H1 (cell line): Measurements from ENCODE around the gene SYCE3. TPM values are rescaled to one million over a fixed set of nuclear protein-coding genes. Genes with fewer than 3 reads are reported as not detected.
"Not testable (repeated sequence)": the region's sequence is repeated elsewhere in the genome, so short reads cannot be mapped to it uniquely, and the experiment has no call there.

Experiments
- CTCF ChIA-PET: fragments of 300-600 bp; sonication (Branson Sonifier 250); formaldehyde crosslinking; loops from one replicate; lab custom pipeline; 2021; ENCODE audit not compliant: partially characterized antibody; lab: Charles Lee
- POLR2A ChIA-PET: fragments of 300-600 bp; sonication (Branson Sonifier 250); formaldehyde crosslinking; loops from one replicate; lab custom pipeline; 2021; ENCODE audit warnings: inconsistent platforms; ENCODE audit not compliant: partially characterized antibody; lab: Charles Lee
- DNase-seq, 2 experiments: peaks; one replicate each; pipeline versions ENCODE4 v3.0.0 to v3.0.0-alpha.2; 2010 to 2022; ENCODE audit warnings: low spot score in 2 of 2, low read depth in 1 of 2, mixed read lengths in 1 of 2
- FAIRE-seq: peaks from 2 replicates; lab custom pipeline; 2011; peaks lifted over from hg19 to GRCh38; lab: Jason Lieb, UNC
- H2AFZ ChIP-seq: 2 replicates; pipeline ENCODE4 v1.8.1; 2012; ENCODE audit warnings: low read length, inconsistent platforms
- H2AK5ac ChIP-seq: 2 replicates; pipeline ENCODE4 v1.6.1; 2013; ENCODE audit warnings: low read depth, low read length
- H2BK120ac ChIP-seq: replicated peaks from 2 replicates; pipeline ENCODE3; 2013; ENCODE audit warnings: low read depth, low read length, inconsistent platforms
- H2BK12ac ChIP-seq: 2 replicates; pipeline ENCODE4 v1.6.1; 2013; ENCODE audit warnings: low read depth, low read length
- H2BK15ac ChIP-seq: 2 replicates; pipeline ENCODE4 v1.6.1; 2013; ENCODE audit warnings: low read length
- H2BK20ac ChIP-seq: 2 replicates; pipeline ENCODE4 v1.6.1; 2013; ENCODE audit warnings: low read length
- H2BK5ac ChIP-seq: 2 replicates; pipeline ENCODE4 v1.6.1; 2013; ENCODE audit warnings: low read depth, low read length
- H3K14ac ChIP-seq: 2 replicates; pipeline ENCODE4 v1.6.1; 2013; ENCODE audit warnings: inconsistent platforms; ENCODE audit not compliant: insufficient read length
- H3K18ac ChIP-seq: 2 replicates; pipeline ENCODE4 v1.6.1; 2013; ENCODE audit warnings: low read length; ENCODE audit errors: extremely low read depth
- H3K23ac ChIP-seq: 2 replicates; pipeline ENCODE4 v1.6.1; 2013; ENCODE audit warnings: inconsistent platforms; ENCODE audit not compliant: insufficient read length
- H3K23me2 ChIP-seq: 2 replicates; pipeline ENCODE4 v1.6.1; 2013; ENCODE audit warnings: low read depth, low read length
- H3K27ac ChIP-seq: 2 replicates; pipeline ENCODE4 v1.6.1; 2011; ENCODE audit warnings: low read depth, low read length, inconsistent platforms
- H3K27me3 ChIP-seq, 4 experiments: replicated peaks in 1 of 4; 1 replicate in 1 of 4; 2 replicates in 3 of 4; pipeline versions ENCODE4 v1.6.1 to v1.8.1; 2011 to 2013; ENCODE audit warnings: low read length in 3 of 4, mild to moderate bottlenecking in 3 of 4, inconsistent platforms in 2 of 4, mixed read lengths in 2 of 4, moderate library complexity in 1 of 4; ENCODE audit not compliant: control insufficient read depth in 3 of 4, insufficient read depth in 3 of 4; ENCODE audit errors: extremely low read depth in 1 of 4
- H3K36me3 ChIP-seq, 4 experiments: 2 replicates each; pipeline versions ENCODE4 v1.6.1 to v1.8.1; 2011 to 2013; ENCODE audit warnings: mild to moderate bottlenecking in 4 of 4, low read length in 3 of 4, moderate library complexity in 2 of 4, control low read depth in 1 of 4, inconsistent platforms in 1 of 4; ENCODE audit not compliant: insufficient read depth in 4 of 4, control insufficient read depth in 2 of 4
- H3K4ac ChIP-seq: replicated peaks from 2 replicates; pipeline ENCODE3; 2013; ENCODE audit warnings: low read length, low read depth, mixed read lengths, inconsistent platforms; ENCODE audit not compliant: insufficient read length
- H3K4me1 ChIP-seq, 4 experiments: replicated peaks in 1 of 4; 1 replicate in 1 of 4; 2 replicates in 3 of 4; pipeline versions ENCODE4 v1.6.1 to v1.8.1; 2011 to 2013; ENCODE audit warnings: low read length in 3 of 4, inconsistent platforms in 2 of 4, mixed read lengths in 1 of 4; ENCODE audit not compliant: insufficient read depth in 4 of 4, control insufficient read depth in 3 of 4
- H3K4me2 ChIP-seq, 2 experiments: 2 replicates each; pipeline versions ENCODE4 v1.6.1 to v1.8.1; 2011 to 2013; ENCODE audit warnings: low read depth in 2 of 2, low read length in 2 of 2, control low read depth in 1 of 2, inconsistent platforms in 1 of 2, mild to moderate bottlenecking in 1 of 2; ENCODE audit not compliant: insufficient read depth in 1 of 2
- H3K4me3 ChIP-seq, 4 experiments: fragments of 200-600, 300-600 bp in 1 of 4; sonication (generic), shearing (Covaris generic), sonication (Bioruptor Twin) in 1 of 4; 2 replicates each; pipeline versions ENCODE4 v1.5.1 to v1.8.1; 2011 to 2016; ENCODE audit warnings: low read length in 4 of 4, low read depth in 3 of 4, control low read depth in 2 of 4, inconsistent platforms in 2 of 4, mild to moderate bottlenecking in 2 of 4, mixed read lengths in 1 of 4, moderate library complexity in 1 of 4; ENCODE audit not compliant: insufficient read depth in 2 of 4; ENCODE audit errors: extremely low read depth in 1 of 4
- H3K56ac ChIP-seq: replicated peaks from 2 replicates; pipeline ENCODE3; 2013; ENCODE audit warnings: low read depth, mild to moderate bottlenecking, mixed read lengths, low read length, inconsistent platforms; ENCODE audit not compliant: insufficient read length
- H3K79me1 ChIP-seq: 2 replicates; pipeline ENCODE4 v1.6.1; 2013; ENCODE audit warnings: low read depth, low read length, control low read depth
- H3K79me2 ChIP-seq, 2 experiments: 2 replicates each; pipeline versions ENCODE4 v1.6.1 to v1.8.1; 2012 to 2013; ENCODE audit warnings: low read length in 2 of 2, mild to moderate bottlenecking in 2 of 2, inconsistent platforms in 1 of 2; ENCODE audit not compliant: insufficient read depth in 2 of 2, control insufficient read depth in 1 of 2
- H3K9ac ChIP-seq, 4 experiments: replicated peaks in 1 of 4; 1 replicate in 1 of 4; 2 replicates in 3 of 4; pipeline versions ENCODE4 v1.6.1 to v1.8.1; 2011 to 2013; ENCODE audit warnings: low read depth in 3 of 4, low read length in 3 of 4, control low read depth in 2 of 4, mild to moderate bottlenecking in 2 of 4, moderate library complexity in 2 of 4, inconsistent platforms in 1 of 4; ENCODE audit errors: extremely low read depth in 1 of 4
- H3K9me3 ChIP-seq, 2 experiments: 2 replicates each; pipeline versions ENCODE4 v1.6.1 to v1.8.1; 2012 to 2013; ENCODE audit warnings: mild to moderate bottlenecking in 2 of 2, moderate library complexity in 2 of 2, control low read depth in 1 of 2, inconsistent platforms in 1 of 2, low read depth in 1 of 2, low read length in 1 of 2, mixed read lengths in 1 of 2; ENCODE audit not compliant: insufficient read depth in 2 of 2
- H4K20me1 ChIP-seq, 2 experiments: replicated peaks in 1 of 2; 2 replicates each; pipeline versions ENCODE3 to v1.8.1; 2011 to 2013; ENCODE audit warnings: inconsistent platforms in 2 of 2, low read length in 2 of 2, mild to moderate bottlenecking in 1 of 2; ENCODE audit not compliant: insufficient read depth in 2 of 2, control insufficient read depth in 1 of 2
- H4K5ac ChIP-seq: 2 replicates; pipeline ENCODE4 v1.6.1; 2013; ENCODE audit warnings: low read length, low read depth, mixed read lengths, inconsistent platforms; ENCODE audit not compliant: insufficient read length
- H4K8ac ChIP-seq: 2 replicates; pipeline ENCODE4 v1.8.0; 2013; ENCODE audit warnings: mild to moderate bottlenecking, moderate library complexity, low read length, inconsistent platforms; ENCODE audit not compliant: insufficient read depth; ENCODE audit errors: extremely low read depth
- H4K91ac ChIP-seq: replicated peaks from 2 replicates; pipeline ENCODE3; 2013; ENCODE audit warnings: low read length, mixed read lengths, inconsistent platforms; ENCODE audit not compliant: insufficient read length
- WGBS, 2 experiments: shearing (Covaris generic) in 1 of 2; methylation state at CpG; one replicate each; pipeline versions ENCODE4 v1.1.6 to v1.1.7; 2013 to 2015; ENCODE audit warnings: low lambda C conversion rate in 2 of 2, mixed read lengths in 2 of 2, inconsistent platforms in 1 of 2, low coverage in 1 of 2, missing lambda C conversion rate in 1 of 2; ENCODE audit not compliant: insufficient replicate concordance in 2 of 2, insufficient coverage in 1 of 2, insufficient read length in 1 of 2; ENCODE audit errors: extremely low coverage in 1 of 2, missing lambda C conversion rate in 1 of 2; 5-methylcytosine and 5-hydroxymethylcytosine counted together
- polyA plus RNA-seq, 7 experiments: library from polyadenylated mRNA; depleted of rRNA in 3 of 7; stranded (reverse) in 5 of 7; unstranded in 2 of 7; fragments of >200 nt in 5 of 7; fragments of 200-250 nt in 2 of 7; gene quantifications; 1 replicate in 5 of 7; 2 replicates in 1 of 7; 4 replicates in 1 of 7; pipeline versions ENCODE4 v1.2.1 to v1.2.3, GENCODE V29; 2011 to 2013; ENCODE audit warnings: missing spikeins in 2 of 7, mixed read lengths in 2 of 7
- total RNA-seq: library from RNA; stranded (reverse); fragmentation: NEBNext Ultra II Directional; extraction: Animal tissue kit (Norgen Biotek cat#: 25700); gene quantifications from 2 replicates; pipeline ENCODE4 v1.2.1, GENCODE V29; 2021

The SYCE3 gene
- total and polyA plus RNA-seq, 2 of the 8 experiments (the other 6 are each of a cell fraction or from before 2014, with no cell fraction given): 1.9 TPM; not detected in 1

GRCh38 chr22:50520184-50520583, 42.5 kb downstream of the SYCE3 start:
- H3K9me3 ChIP-seq, H4K5ac ChIP-seq, H2BK120ac ChIP-seq, H2BK5ac ChIP-seq, H3K4me2 ChIP-seq, H3K18ac ChIP-seq, H3K79me1 ChIP-seq, H3K23me2 ChIP-seq, H3K27ac ChIP-seq, H3K9ac ChIP-seq, H3K23ac ChIP-seq, H2AFZ ChIP-seq, CTCF ChIA-PET, H3K4me3 ChIP-seq, H2BK12ac ChIP-seq, H3K4me1 ChIP-seq, H3K27me3 ChIP-seq, H3K14ac ChIP-seq, H4K8ac ChIP-seq, H3K79me2 ChIP-seq, H3K4ac ChIP-seq, POLR2A ChIA-PET, H2BK15ac ChIP-seq, H2BK20ac ChIP-seq, H3K56ac ChIP-seq, DNase-seq, FAIRE-seq, H4K91ac ChIP-seq, H2AK5ac ChIP-seq: not testable (repeated sequence)
- 88% methylated on average over 7 of the region's 8 CpGs; no CpG with 5 or more reads in 1 of the 2 experiments for WGBS, 2 experiments
- peaks cover 4 to 25% (median 19%) of the 10 kb centered on the region in 4 experiments; a peak in 7 of 8 replicates for H3K36me3 ChIP-seq
- H4K20me1 ChIP-seq: peaks cover 6 to 20% of the 10 kb centered on the region in 2 experiments
